GM12878 (cell line): ENCODE data around the gene SLIRP. TPM values are rescaled to one million over a fixed set of nuclear protein-coding genes. Genes with fewer than 3 reads are reported as not detected.
A peak's percentile ranks its signal among the peaks of the same experiment; 100 is the strongest.

Source experiments
- ATAC-seq: fragments of 200-7000 bp; cut with Tn5 transposase; 3 replicates; pipeline ENCODE4 v1.9.1; 2020; ENCODE audit warnings: mild to moderate bottlenecking, moderate library complexity
- BruUV-seq: library from RNA; stranded (reverse); fragments of 400-500 nt; replicated peaks from 2 replicates; lab custom pipeline; 2021; lab: Mats Ljungman, UMichigan
- CTCF ChIA-PET: fragments of 300-600 bp; sonication (Branson Sonifier 250); formaldehyde crosslinking; extraction: SDS; loops from one replicate; lab custom pipeline; 2021; ENCODE audit warnings: inconsistent platforms; lab: Yijun Ruan, JAX
- POLR2A ChIA-PET: fragments of 350-600 bp; formaldehyde crosslinking; extraction: SDS; loops from one replicate; lab custom pipeline; 2021; ENCODE audit warnings: inconsistent platforms; lab: Charles Lee
- RAD21 ChIA-PET: fragments of 300-600 bp; sonication (Branson Sonifier 250); formaldehyde crosslinking; loops from one replicate; lab custom pipeline; 2023; ENCODE audit warnings: antibody characterized with exemption; ENCODE audit not compliant: unreplicated experiment; lab: Charles Lee
- SMC1A ChIA-PET: fragments of 300-600 bp; sonication (Branson Sonifier 250); formaldehyde crosslinking; loops from one replicate; lab custom pipeline; 2023; ENCODE audit not compliant: unreplicated experiment, uncharacterized antibody; lab: Charles Lee
- DNase-seq: peaks from one replicate; pipeline ENCODE4 v3.0.0-alpha.2; 2011; ENCODE audit warnings: low read depth, low spot score
- FAIRE-seq: peaks from 3 replicates; lab custom pipeline; 2011; peaks lifted over from hg19 to GRCh38; lab: Jason Lieb, UNC
- H2AFZ ChIP-seq: 2 replicates; pipeline ENCODE4 v1.6.0; 2011; ENCODE audit warnings: low read depth, low read length, control low read depth; ENCODE audit not compliant: control insufficient read depth
- H3K27ac ChIP-seq: 2 replicates; pipeline ENCODE4 v1.5.1; 2011; ENCODE audit warnings: control low read depth; ENCODE audit not compliant: control insufficient read depth, insufficient read depth
- H3K27me3 ChIP-seq, 2 experiments: replicated peaks in 1 of 2; 2 replicates each; pipeline versions ENCODE4 v1.6.0 to v1.6.1; 2011; ENCODE audit warnings: low read length in 1 of 2; ENCODE audit not compliant: control insufficient read depth in 2 of 2, insufficient read depth in 2 of 2
- H3K36me3 ChIP-seq, 2 experiments: 2 replicates each; pipeline ENCODE4 v1.5.1; 2011; ENCODE audit warnings: low read length in 1 of 2; ENCODE audit not compliant: control insufficient read depth in 2 of 2, insufficient read depth in 2 of 2
- H3K4me1 ChIP-seq: 2 replicates; pipeline ENCODE4 v1.6.1; 2011; ENCODE audit warnings: mild to moderate bottlenecking, low read length, moderate library complexity, mixed read lengths; ENCODE audit not compliant: control insufficient read depth, insufficient read depth
- H3K4me2 ChIP-seq: 2 replicates; pipeline ENCODE4 v1.6.0; 2011; ENCODE audit warnings: control low read depth; ENCODE audit not compliant: control insufficient read depth, insufficient read depth
- H3K4me3 ChIP-seq: fragments of 200-600 bp; sonication (generic); 2 replicates; pipeline ENCODE4 v1.5.1; 2016
- H3K79me2 ChIP-seq: 2 replicates; pipeline ENCODE4 v1.6.0; 2011; ENCODE audit warnings: low read length; ENCODE audit not compliant: control insufficient read depth, insufficient read depth
- H3K9ac ChIP-seq: 2 replicates; pipeline ENCODE4 v1.8.0; 2011; ENCODE audit warnings: low read length, control low read depth, mixed read lengths; ENCODE audit not compliant: control insufficient read depth, insufficient read depth
- H3K9me3 ChIP-seq: replicated peaks from 3 replicates; pipeline ENCODE4 v1.5.1; 2011; ENCODE audit warnings: mild to moderate bottlenecking, low read length; ENCODE audit not compliant: control insufficient read depth, insufficient read depth
- H4K20me1 ChIP-seq: 2 replicates; pipeline ENCODE4 v1.6.0; 2011; ENCODE audit not compliant: control insufficient read depth, insufficient read depth
- CHD1 ChIP-seq: IDR thresholded peaks from 2 replicates; pipeline ENCODE4 v1.6.1; 2012; ENCODE audit warnings: low read depth, low read length, improper control_type of control experiment
- EGR1 ChIP-seq, 2 experiments: IDR thresholded peaks; 1 replicate in 1 of 2; 2 replicates in 1 of 2; pipeline ENCODE4 v1.6.1; 2011 to 2012; ENCODE audit warnings: low read depth in 2 of 2, low read length in 2 of 2, borderline replicate concordance in 1 of 2, mild to moderate bottlenecking in 1 of 2, moderate library complexity in 1 of 2
- FOS ChIP-seq: IDR thresholded peaks from 3 replicates; pipeline ENCODE4 v1.6.1; 2011; ENCODE audit warnings: borderline replicate concordance; ENCODE audit not compliant: insufficient read length; ENCODE audit errors: extremely low read depth
- MEF2A ChIP-seq: IDR thresholded peaks from 2 replicates; pipeline ENCODE4 v1.6.1; 2011; ENCODE audit warnings: low read depth, mild to moderate bottlenecking, low read length, moderate library complexity; ENCODE audit not compliant: insufficient read depth
- MXI1 ChIP-seq: fragments of 150-350 bp; IDR thresholded peaks from 2 replicates; pipeline ENCODE4 v1.6.1; 2011; ENCODE audit warnings: low read depth, mild to moderate bottlenecking, inconsistent platforms, low read length, improper control_type of control experiment
- NFXL1 ChIP-seq: fragments of 450-650 bp; IDR thresholded peaks from 2 replicates; pipeline ENCODE4 v1.6.1; 2017; ENCODE audit warnings: antibody characterized with exemption, mild to moderate bottlenecking, borderline replicate concordance
- PKNOX1 ChIP-seq: fragments of 450-650 bp; IDR thresholded peaks from 2 replicates; pipeline ENCODE4 v1.6.1; 2016; ENCODE audit warnings: mild to moderate bottlenecking
- RB1 ChIP-seq: fragments of 450-650 bp; formaldehyde crosslinking; IDR thresholded peaks from 2 replicates; pipeline ENCODE4 v1.6.1; 2017; ENCODE audit warnings: mild to moderate bottlenecking, borderline replicate concordance
- REST ChIP-seq: IDR thresholded peaks from 2 replicates; pipeline ENCODE4 v1.6.1; 2012; ENCODE audit warnings: mild to moderate bottlenecking, low read depth, low read length
- SIN3A ChIP-seq: IDR thresholded peaks from 2 replicates; pipeline ENCODE4 v1.6.1; 2012; ENCODE audit warnings: low read depth, low read length, improper control_type of control experiment
- TAF1 ChIP-seq: IDR thresholded peaks from 2 replicates; pipeline ENCODE4 v1.6.1; 2011; ENCODE audit warnings: mild to moderate bottlenecking, low read depth, low read length, borderline replicate concordance
- ZZZ3 ChIP-seq: IDR thresholded peaks from 2 replicates; pipeline ENCODE4 v1.6.1; 2011; ENCODE audit warnings: low read depth; ENCODE audit not compliant: control insufficient read depth, insufficient read length
- WGBS: methylation state at CpG from one replicate; pipeline ENCODE4 v1.1.6; 2016; ENCODE audit warnings: low lambda C conversion rate; ENCODE audit not compliant: insufficient replicate concordance, insufficient coverage; ENCODE audit errors: missing lambda C conversion rate; 5-methylcytosine and 5-hydroxymethylcytosine counted together
- in situ Hi-C: fragments of 300-500 bp; cut with MboI; formaldehyde crosslinking; loops from 9 replicates; pipeline ENCODE4 v1.14.3; 2018; ENCODE audit warnings: mixed read lengths
- intact Hi-C: fragments of 100-400 bp; cut with micrococcal nuclease; formaldehyde crosslinking; loops from one replicate; pipeline ENCODE4 v1.14.2; 2022; ENCODE audit not compliant: unreplicated experiment
- polyA plus RNA-seq, 11 experiments: library from polyadenylated mRNA; depleted of rRNA in 4 of 11; unstranded in 6 of 11; stranded (reverse) in 5 of 11; fragments of >200 nt; fragmentation: Nextera tagmentation in 4 of 11; fragmentation: Illumina TruSeq in 1 of 11; extraction: Ambion mirVana in 4 of 11; extraction: Trizol in 1 of 11; gene quantifications; 1 replicate in 1 of 11; 2 replicates in 10 of 11; pipeline versions ENCODE4 v1.2.1 to v1.2.3, GENCODE V29; 2011 to 2016; ENCODE audit warnings: inconsistent platforms in 2 of 11, missing spikeins in 2 of 11, low read depth in 1 of 11
- total RNA-seq, 4 experiments: library from RNA; depleted of rRNA in 3 of 4; stranded (reverse); fragments of >200 nt in 3 of 4; fragmentation: Illumina TruSeq in 1 of 4; extraction: Trizol in 1 of 4; gene quantifications; 2 replicates each; pipeline versions ENCODE4 v1.2.1 to v1.2.3, GENCODE V29; 2013 to 2021

SLIRP gene
- total and polyA plus RNA-seq, 10 of the 15 experiments (the other 5 are each of a cell fraction or from before 2014, with no cell fraction given), result 196 to 1,510 (median 596) TPM

- TF ChIP-seq SIN3A (peak; percentile 89), FOS (no peak), NFXL1 (no peak), EGR1 (IDR thresholded peaks at IDR 0.05; ENCODE audit: borderline replicate concordance in 1 of 2, low read depth in 2 of 2, low read length in 2 of 2) (no peak), CHD1 (no peak), TAF1 (peak; percentile 99)
Measured at GRCh38 chr14:77707724-77708408, at the start of gene SLIRP, which contains the start of gene ALKBH1 (continued).

- in situ Hi-C loops, result loop anchor here (25.0 kb wide), 1 partner anchor 927 kb away; no protein-coding TSS in a partner anchor
- no TSS peak for BruUV-seq
- H2AFZ ChIP-seq, result no peak overlapping the region
- ATAC-seq (no peak), FAIRE-seq (no peak), DNase-seq (no peak)
- H3K36me3 ChIP-seq, result no peaks in the 10 kb centered on the region
- H3K27me3 ChIP-seq, result no peaks in the 10 kb centered on the region
- 55% methylated on average over 2 of the region's 2 CpGs for WGBS
- no peak overlapping the region for H3K9ac ChIP-seq
- no peak overlapping the region for H3K4me3 ChIP-seq
- H3K79me2 ChIP-seq, result no peaks in the 10 kb centered on the region
- no peak for TF ChIP-seq ZZZ3
- no peak for TF ChIP-seq MXI1
- TF ChIP-seq RB1, result no peak
- no peak for TF ChIP-seq MEF2A
- TF ChIP-seq PKNOX1, result no peak
- TF ChIP-seq REST, result no peak
- intact Hi-C loops, result no loop called here
- H3K9me3 ChIP-seq, result no peaks in the 10 kb centered on the region
- ChIA-PET RAD21 (no interaction called here), SMC1A (no interaction called here), CTCF (no interaction called here), POLR2A (no interaction called here)
- H3K4me2 ChIP-seq, result no peak overlapping the region
- H3K27ac ChIP-seq, result no peak overlapping the region
- H4K20me1 ChIP-seq, result no peaks in the 10 kb centered on the region
- no peaks in the 10 kb centered on the region for H3K4me1 ChIP-seq
Measured at GRCh38 chr14:77659831-77660230, 48.1 kb upstream of the SLIRP start.
